Measurements from ENCODE around the gene MGAT5.

MGAT5 gene

DNA sequence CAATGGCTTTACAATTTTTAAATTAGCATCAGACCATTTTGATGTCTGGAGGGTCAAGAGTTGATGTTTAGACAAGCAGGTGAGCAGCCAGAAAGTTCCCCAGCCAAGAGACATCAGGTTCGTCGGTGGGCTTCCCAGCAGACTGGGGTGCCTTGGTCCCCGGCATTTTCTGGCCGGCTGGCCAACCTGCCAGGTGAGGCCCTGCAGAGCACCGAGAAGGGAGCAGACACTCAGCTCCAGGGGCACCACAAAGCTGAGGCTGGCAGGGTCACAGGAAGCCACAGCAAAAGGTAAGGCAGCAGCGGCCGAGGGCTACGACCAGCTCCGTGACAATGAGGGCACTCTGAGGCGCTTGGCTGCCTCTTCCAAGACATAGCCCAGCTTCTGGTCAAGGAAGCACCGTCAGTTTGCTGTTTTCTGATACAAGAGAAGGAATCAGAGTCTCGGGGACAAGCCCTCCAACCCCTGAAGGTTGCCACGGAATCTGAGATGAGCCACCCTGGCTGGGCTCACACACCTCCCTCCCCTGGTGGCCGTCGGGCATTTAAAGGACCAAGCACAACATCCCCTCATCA, 229.0 kb downstream of the MGAT5 start:
- Histone ChIP-seq H3K9me3 (ENCODE audit: control insufficient read depth, insufficient read depth, low read length) (no peaks in the 10 kb centered on the region), H3K4me3 (ENCODE audit: low read depth, low read length) (no peak overlapping the region), H3K27me3 (ENCODE audit: control insufficient read depth, insufficient read depth, low read length) (no peaks in the 10 kb centered on the region), H3K4me1 (ENCODE audit: control insufficient read depth, insufficient read depth, low read length) (no peaks in the 10 kb centered on the region), H3K9ac (ENCODE audit: low read depth, low read length) (no peak overlapping the region), H3K36me3 (ENCODE audit: control insufficient read depth, insufficient read depth, low read length) (no peaks in the 10 kb centered on the region)

DNA sequence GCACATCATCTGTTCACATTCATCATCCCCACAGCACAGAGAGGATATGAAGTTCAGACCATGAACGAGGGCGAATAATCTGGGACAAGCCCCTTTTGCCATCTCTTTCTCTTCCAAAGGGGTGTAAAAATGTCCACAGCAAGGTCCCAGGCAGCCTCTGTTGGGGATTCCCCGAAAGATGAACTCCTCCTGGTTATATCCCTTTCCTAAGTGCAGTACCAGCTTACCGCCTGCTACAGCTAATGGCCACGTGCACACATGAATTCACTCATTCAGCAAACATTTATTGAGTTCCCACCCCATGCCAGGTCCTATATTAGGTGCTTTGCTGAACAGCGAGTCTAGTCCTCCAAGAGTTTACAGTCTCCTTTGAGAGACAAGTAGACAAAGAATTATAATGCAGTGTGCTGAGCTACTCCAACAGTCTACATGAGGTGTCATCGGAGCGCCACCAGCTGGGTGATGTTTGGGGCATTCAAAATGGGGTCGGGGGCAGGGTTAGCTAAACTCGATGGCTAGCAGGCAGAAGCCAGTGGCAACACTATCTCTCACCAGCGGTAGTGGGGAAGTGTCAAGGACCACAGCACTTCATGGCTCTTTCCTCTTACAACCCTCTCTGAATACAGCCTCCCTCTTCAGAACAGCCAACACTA, 236.0 kb downstream of the MGAT5 start:
- H3K4me3 ChIP-seq (ENCODE audit: low read depth, low read length), result no peak overlapping the region
- no peaks in the 10 kb centered on the region for H3K9me3 ChIP-seq (ENCODE audit: control insufficient read depth, insufficient read depth, low read length)
- no peak overlapping the region for H3K9ac ChIP-seq (ENCODE audit: low read depth, low read length)
- no peaks in the 10 kb centered on the region for H3K27me3 ChIP-seq (ENCODE audit: control insufficient read depth, insufficient read depth, low read length)
- no peaks in the 10 kb centered on the region for H3K36me3 ChIP-seq (ENCODE audit: control insufficient read depth, insufficient read depth, low read length)
- H3K4me1 ChIP-seq (ENCODE audit: control insufficient read depth, insufficient read depth, low read length), result no peaks in the 10 kb centered on the region

GRCh38 chr2:134490559-134490958, 236.7 kb downstream of the MGAT5 start:
- Histone ChIP-seq H3K4me1 (ENCODE audit: control insufficient read depth, insufficient read depth, low read length) (no peaks in the 10 kb centered on the region), H3K36me3 (ENCODE audit: control insufficient read depth, insufficient read depth, low read length) (no peaks in the 10 kb centered on the region), H3K9me3 (ENCODE audit: control insufficient read depth, insufficient read depth, low read length) (no peaks in the 10 kb centered on the region), H3K4me3 (ENCODE audit: low read depth, low read length) (no peak overlapping the region), H3K9ac (ENCODE audit: low read depth, low read length) (no peak overlapping the region), H3K27me3 (ENCODE audit: control insufficient read depth, insufficient read depth, low read length) (no peaks in the 10 kb centered on the region)

GRCh38 chr2:134491022-134491421, 237.2 kb downstream of the MGAT5 start:
- H3K9me3 ChIP-seq (ENCODE audit: control insufficient read depth, insufficient read depth, low read length), result no peaks in the 10 kb centered on the region
- H3K4me3 ChIP-seq (ENCODE audit: low read depth, low read length), result no peak overlapping the region
- H3K9ac ChIP-seq (ENCODE audit: low read depth, low read length), result no peak overlapping the region
- H3K36me3 ChIP-seq (ENCODE audit: control insufficient read depth, insufficient read depth, low read length), result no peaks in the 10 kb centered on the region
- no peaks in the 10 kb centered on the region for H3K4me1 ChIP-seq (ENCODE audit: control insufficient read depth, insufficient read depth, low read length)
- no peaks in the 10 kb centered on the region for H3K27me3 ChIP-seq (ENCODE audit: control insufficient read depth, insufficient read depth, low read length)

- no peaks in the 10 kb centered on the region for H3K4me1 ChIP-seq (ENCODE audit: control insufficient read depth, insufficient read depth, low read length)
- H3K9ac ChIP-seq (ENCODE audit: low read depth, low read length), result no peak overlapping the region
- no peaks in the 10 kb centered on the region for H3K9me3 ChIP-seq (ENCODE audit: control insufficient read depth, insufficient read depth, low read length)
- H3K36me3 ChIP-seq (ENCODE audit: control insufficient read depth, insufficient read depth, low read length), result no peaks in the 10 kb centered on the region
- no peak overlapping the region for H3K4me3 ChIP-seq (ENCODE audit: low read depth, low read length)
- H3K27me3 ChIP-seq (ENCODE audit: control insufficient read depth, insufficient read depth, low read length), result no peaks in the 10 kb centered on the region
These were observed 238.0 kb downstream of the MGAT5 start for GRCh38 chr2:134491771-134492441.

DNA sequence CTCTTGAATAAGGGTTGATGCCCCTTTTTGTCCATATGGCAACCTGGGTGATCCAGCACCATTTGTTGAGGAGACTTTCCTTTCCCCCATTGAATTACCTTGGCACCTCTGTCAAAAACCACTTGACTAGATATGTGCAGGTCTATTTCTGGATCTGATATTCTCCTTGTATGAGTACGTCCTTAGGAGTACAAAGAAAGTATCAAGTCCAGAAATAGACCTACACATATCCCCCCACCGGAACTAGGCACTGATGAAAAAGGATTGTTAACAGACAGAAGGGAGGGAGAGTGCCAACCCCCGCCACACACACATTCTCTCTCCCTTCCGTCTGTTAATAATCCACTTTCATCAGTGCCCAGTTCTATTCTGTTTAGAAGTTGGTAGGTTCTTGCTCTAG, 239.9 kb downstream of the MGAT5 start:
- Histone ChIP-seq H3K36me3 (ENCODE audit: control insufficient read depth, insufficient read depth, low read length) (no peaks in the 10 kb centered on the region), H3K27me3 (ENCODE audit: control insufficient read depth, insufficient read depth, low read length) (no peaks in the 10 kb centered on the region), H3K9me3 (ENCODE audit: control insufficient read depth, insufficient read depth, low read length) (no peaks in the 10 kb centered on the region), H3K4me1 (ENCODE audit: control insufficient read depth, insufficient read depth, low read length) (no peaks in the 10 kb centered on the region), H3K9ac (ENCODE audit: low read depth, low read length) (no peak overlapping the region), H3K4me3 (ENCODE audit: low read depth, low read length) (no peak overlapping the region)

GRCh38 chr2:134498654-134499053, 244.8 kb downstream of the MGAT5 start:
- H3K27me3 ChIP-seq (ENCODE audit: control insufficient read depth, insufficient read depth, low read length), result no peaks in the 10 kb centered on the region
- H3K4me1 ChIP-seq (ENCODE audit: control insufficient read depth, insufficient read depth, low read length), result no peaks in the 10 kb centered on the region
- no peaks in the 10 kb centered on the region for H3K9me3 ChIP-seq (ENCODE audit: control insufficient read depth, insufficient read depth, low read length)
- no peak overlapping the region for H3K9ac ChIP-seq (ENCODE audit: low read depth, low read length)
- no peaks in the 10 kb centered on the region for H3K36me3 ChIP-seq (ENCODE audit: control insufficient read depth, insufficient read depth, low read length)
- no peak overlapping the region for H3K4me3 ChIP-seq (ENCODE audit: low read depth, low read length)

DNA sequence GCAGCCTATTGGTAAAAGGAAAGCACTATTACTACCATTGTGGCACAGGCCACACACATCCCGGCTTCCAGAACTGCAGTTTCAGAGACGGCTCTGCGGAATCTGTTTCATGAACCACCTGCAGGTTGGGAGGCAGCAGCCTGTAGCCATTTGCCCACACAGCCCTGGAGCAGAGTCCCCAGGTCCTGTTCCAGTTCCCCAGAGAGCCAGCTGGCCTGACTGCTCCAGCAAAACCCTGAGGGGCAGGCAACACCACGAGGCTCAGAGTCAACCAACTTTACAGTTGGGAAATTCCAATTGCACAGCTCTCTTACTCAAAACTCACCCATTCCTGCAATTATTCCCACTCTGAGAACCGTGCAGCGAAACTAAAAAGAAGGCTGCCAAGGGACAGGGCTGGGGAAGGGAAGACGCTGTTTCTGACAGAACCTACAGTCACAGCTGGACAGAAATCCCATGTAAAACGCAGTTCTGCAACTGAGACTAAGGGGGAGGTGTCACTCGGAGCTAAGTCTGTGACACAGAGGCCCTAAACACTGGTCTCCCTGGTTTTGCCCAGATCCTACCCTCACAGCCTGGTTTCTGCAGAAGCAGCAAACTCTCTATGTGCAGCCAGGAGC, 245.5 kb downstream of the MGAT5 start:
- Histone ChIP-seq H3K4me3 (ENCODE audit: low read depth, low read length) (no peak overlapping the region), H3K4me1 (ENCODE audit: control insufficient read depth, insufficient read depth, low read length) (no peaks in the 10 kb centered on the region), H3K27me3 (ENCODE audit: control insufficient read depth, insufficient read depth, low read length) (no peaks in the 10 kb centered on the region), H3K9me3 (ENCODE audit: control insufficient read depth, insufficient read depth, low read length) (no peaks in the 10 kb centered on the region), H3K9ac (ENCODE audit: low read depth, low read length) (no peak overlapping the region), H3K36me3 (ENCODE audit: control insufficient read depth, insufficient read depth, low read length) (no peaks in the 10 kb centered on the region)

DNA sequence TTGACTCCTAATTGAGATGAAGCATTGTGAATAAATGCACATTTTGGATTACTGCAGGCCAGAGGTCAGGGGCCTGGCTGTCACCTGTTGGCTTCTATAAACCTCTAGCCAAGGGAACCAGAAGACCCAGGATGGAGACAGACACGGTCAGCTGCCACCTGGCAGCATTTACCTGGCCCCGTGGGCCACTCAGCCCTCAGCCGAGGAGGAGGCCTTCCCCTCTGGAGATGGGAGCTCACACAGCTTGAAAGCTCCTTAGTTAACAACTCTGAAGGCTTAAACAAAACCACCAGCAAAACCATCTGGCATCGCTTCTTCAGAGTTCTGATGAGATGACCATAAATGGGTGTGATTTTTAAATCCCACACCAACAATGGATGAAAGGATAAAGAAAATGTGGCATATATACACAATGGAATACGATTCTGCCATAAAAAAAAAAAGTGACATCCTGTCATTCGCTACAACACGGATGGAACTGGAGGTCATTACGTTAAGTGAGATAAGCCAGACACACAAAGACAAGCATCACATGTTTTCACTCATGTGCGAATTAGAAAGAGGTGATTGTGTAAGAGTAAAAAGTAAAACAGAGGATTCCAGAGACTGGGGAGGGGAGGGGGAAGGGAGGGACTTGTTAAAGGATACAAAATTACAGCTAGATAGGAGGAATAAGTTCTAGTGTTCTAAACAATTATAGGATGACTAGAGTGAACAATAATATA, 246.5 kb downstream of the MGAT5 start:
- no peaks in the 10 kb centered on the region for H3K27me3 ChIP-seq (ENCODE audit: control insufficient read depth, insufficient read depth, low read length)
- H3K36me3 ChIP-seq (ENCODE audit: control insufficient read depth, insufficient read depth, low read length), result no peaks in the 10 kb centered on the region
- H3K9ac ChIP-seq (ENCODE audit: low read depth, low read length), result no peak overlapping the region
- H3K9me3 ChIP-seq (ENCODE audit: control insufficient read depth, insufficient read depth, low read length), result no peaks in the 10 kb centered on the region
- H3K4me3 ChIP-seq (ENCODE audit: low read depth, low read length), result no peak overlapping the region
- H3K4me1 ChIP-seq (ENCODE audit: control insufficient read depth, insufficient read depth, low read length), result no peaks in the 10 kb centered on the region

DNA sequence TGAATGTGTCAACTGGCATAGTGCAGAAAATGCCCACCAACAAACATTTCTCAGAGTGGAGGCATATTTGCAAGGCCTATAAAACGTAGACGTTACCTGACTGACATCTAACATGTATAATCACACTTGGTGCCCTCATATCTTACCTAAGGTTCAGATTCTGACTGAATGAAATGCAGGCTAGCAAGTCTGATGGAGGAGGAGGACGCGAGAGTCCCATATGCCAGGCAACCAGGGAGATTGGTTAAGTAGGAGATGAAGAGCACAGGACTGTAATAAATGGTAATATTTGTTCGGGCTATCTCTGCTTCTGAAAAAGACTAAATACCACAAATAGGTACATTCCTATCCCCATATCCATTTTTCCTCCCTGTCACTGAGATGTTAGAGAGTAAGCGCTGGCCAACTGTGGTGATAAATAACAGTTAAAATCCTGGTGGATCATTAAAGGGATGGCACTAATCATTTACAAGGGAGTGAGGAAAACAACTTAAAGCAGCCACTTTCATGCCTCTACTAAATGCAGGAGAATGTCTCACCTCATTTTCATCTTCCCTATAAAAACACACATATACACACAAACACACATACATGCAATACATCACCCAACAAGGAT, 247.7 kb downstream of the MGAT5 start:
- Histone ChIP-seq H3K4me1 (ENCODE audit: control insufficient read depth, insufficient read depth, low read length) (no peaks in the 10 kb centered on the region), H3K36me3 (ENCODE audit: control insufficient read depth, insufficient read depth, low read length) (no peaks in the 10 kb centered on the region), H3K27me3 (ENCODE audit: control insufficient read depth, insufficient read depth, low read length) (no peaks in the 10 kb centered on the region), H3K4me3 (ENCODE audit: low read depth, low read length) (no peak overlapping the region), H3K9ac (ENCODE audit: low read depth, low read length) (no peak overlapping the region), H3K9me3 (ENCODE audit: control insufficient read depth, insufficient read depth, low read length) (no peaks in the 10 kb centered on the region)

- Histone ChIP-seq H3K9ac (ENCODE audit: low read depth, low read length) (no peak overlapping the region), H3K27me3 (ENCODE audit: control insufficient read depth, insufficient read depth, low read length) (no peaks in the 10 kb centered on the region), H3K4me1 (ENCODE audit: control insufficient read depth, insufficient read depth, low read length) (no peaks in the 10 kb centered on the region), H3K4me3 (ENCODE audit: low read depth, low read length) (no peak overlapping the region), H3K9me3 (ENCODE audit: control insufficient read depth, insufficient read depth, low read length) (no peaks in the 10 kb centered on the region), H3K36me3 (ENCODE audit: control insufficient read depth, insufficient read depth, low read length) (no peaks in the 10 kb centered on the region)
These were observed 248.2 kb downstream of the MGAT5 start for GRCh38 chr2:134502104-134502503.
